NCI-H146 treated with DMSO at 0.1 percent for 48 hours (cell line): Measurements from ENCODE around the gene FRMPD4.

ENCODE experiments used
- DNase-seq: peaks from one replicate; lab custom pipeline; 2025; ENCODE audit not compliant: unreplicated experiment; lab: John Stamatoyannopoulos, UW

FRMPD4 gene

DNA sequence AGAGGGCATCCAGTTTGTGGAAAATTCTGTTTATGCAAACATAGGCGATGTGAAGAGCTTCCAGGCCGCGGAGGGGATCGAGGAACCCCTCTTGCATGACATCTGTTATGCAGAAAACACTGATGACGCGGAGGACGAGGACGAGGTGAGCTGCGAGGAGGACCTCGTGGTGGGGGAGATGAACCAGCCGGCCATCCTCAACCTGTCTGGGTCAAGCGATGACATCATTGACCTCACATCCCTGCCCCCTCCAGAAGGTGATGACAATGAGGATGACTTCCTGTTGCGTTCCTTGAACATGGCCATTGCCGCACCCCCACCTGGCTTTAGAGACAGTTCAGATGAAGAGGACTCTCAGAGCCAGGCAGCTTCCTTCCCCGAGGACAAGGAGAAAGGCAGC lies 578.3 kb downstream of the FRMPD4 start:
- no peak for DNase-seq

DNA sequence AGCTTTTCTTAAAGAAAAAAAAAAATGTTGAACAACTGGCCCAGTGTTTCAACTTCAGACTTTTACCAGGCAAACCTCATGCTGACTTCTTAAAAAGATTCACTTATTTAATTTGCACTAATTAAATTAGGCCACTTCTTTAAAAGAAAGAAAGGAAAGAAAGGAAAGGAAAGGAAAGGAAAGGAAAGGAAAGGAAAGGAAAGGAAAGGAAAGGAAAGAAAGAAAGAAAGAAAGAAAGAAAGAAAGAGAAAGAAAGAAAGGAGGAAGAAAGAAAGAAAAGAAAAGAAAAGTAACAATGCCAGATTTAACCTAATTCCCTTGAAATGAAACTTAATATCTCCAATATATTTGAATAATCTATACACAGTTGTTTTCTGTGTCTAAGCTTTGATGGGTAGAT lies 581.6 kb downstream of the FRMPD4 start:
- DNase-seq = no peak

DNA sequence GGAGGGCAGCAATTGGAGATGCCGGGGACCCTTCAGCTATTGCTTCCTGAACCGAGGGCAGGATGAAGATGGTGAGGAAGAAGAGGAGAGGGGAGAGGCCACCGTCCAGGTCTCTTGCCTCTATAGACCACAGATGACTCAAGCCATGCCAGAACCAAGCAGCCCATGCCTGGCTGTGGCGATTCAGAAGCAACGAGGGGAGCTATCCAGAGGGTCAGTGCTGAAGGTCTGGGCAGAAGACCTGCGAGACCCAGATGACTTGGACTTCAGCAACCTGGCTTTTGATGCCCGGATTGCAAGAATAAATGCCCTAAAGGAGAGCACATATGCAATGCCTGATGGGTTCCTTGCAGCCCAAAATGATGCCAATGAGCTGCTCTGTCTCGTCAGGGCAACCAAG lies 582.8 kb downstream of the FRMPD4 start:
- DNase-seq = no peak

DNA sequence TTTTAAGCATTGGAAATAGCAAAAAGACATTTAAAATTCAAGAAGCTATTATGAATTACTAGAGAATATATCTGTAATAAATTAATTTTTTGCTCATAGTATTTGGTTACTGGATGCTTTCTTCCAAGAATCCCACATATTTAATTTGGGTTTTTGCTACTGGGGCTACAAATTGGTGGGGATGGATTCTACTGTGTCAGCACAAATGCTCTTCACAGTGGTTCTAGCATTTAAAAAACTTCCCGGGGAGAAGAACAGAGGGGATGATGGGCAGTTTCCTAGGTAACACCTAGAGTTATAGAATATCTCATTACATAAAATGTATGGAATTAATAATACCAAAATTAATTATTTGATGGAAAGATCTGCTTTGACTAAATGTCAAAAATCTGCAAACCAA lies 584.0 kb downstream of the FRMPD4 start:
- DNase-seq = no peak

DNA sequence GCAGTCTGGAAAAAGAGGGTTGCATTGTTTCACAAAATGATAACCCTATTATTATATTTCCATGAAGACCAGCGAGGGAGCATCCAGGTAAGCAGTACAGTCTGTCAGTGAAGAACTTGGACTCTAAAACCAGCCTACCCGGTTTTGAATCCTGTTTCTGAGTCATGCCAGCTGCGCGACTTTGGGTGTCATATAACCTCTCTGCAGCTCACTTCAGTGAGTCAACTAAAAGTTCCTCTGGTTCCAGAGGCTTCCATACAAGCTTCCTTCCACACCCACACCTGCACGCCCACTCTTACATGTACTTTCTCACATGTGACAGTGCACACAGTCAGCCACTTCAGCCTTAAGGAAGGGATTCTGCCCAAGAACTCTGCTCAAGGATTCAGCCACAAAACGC lies 603.1 kb downstream of the FRMPD4 start:
- DNase-seq = no peak

DNA sequence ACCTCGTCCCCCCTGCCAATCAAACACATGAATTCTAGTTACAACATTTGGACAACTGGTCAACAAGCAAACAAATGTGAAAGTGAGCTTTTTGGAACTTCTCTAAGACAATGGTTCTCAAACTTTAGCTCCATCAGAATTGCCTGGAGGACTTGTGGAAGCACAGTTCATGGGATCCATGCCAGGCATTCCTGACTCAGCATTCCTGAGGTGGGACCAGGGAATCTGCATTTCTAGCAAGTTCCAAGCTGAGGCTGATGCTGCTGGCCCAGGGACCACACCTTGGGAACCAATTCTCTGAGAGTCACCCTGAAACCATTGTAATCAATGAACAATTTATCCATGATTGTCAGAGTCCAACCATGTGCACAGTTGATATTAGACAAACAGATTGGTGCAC lies 609.2 kb downstream of the FRMPD4 start:
- no peak for DNase-seq

DNA sequence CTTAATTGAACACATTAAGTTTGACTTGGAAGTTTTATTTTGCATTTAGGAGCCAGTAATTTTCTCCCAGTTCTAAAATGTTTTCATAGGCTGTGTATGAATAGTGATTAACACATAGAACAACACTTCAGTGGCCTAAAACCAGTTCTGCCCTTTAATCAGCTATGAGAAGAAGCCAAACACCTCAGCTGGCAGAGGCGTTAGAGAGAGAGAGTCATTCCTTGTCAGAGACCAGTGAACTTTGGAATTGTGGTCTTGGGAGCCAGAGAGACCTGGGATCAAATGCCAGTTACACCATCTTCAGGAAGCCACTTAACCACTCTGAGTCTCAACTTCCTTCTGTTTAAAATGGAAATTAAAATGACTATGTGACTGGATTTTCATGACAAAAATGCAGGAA lies 613.6 kb downstream of the FRMPD4 start:
- no peak for DNase-seq

DNA sequence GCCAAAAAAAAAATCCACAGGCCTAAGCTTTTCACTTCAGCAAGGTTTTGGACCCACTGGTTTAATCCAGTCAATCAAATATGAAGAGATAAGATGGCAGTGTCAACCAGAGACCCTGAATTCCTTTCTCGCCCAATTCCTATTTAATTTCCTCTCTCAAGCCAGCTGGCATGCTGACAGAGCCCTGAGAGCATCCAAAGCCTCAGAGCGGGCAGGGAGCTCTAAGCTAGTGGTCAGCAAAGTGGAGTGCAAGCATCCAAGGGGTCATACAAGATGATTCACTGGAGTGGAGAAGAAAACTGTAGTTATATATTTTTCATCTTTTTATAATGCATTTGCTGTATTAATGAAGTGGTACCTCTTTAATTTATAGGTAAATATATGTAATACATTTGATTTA lies 615.1 kb downstream of the FRMPD4 start:
- no peak for DNase-seq

DNA sequence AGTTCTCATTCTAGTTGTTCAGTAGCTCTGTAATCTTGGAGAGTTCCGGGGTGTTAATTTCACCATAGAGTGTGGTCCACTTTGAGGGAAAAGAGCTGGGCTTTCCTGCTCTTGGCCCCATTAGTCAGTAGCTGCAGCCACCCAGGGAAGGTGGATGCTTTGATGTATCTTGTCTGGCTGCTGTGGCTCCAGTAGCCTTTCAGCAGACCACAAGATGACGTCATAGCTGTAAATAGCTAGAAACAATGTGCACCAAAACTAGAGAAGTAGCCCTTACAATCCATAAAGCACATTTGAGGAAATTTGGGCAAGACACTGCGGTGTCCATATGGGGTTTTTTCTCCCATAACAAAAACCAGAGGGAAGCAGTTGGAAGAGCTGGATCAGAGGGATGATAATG lies 620.0 kb downstream of the FRMPD4 start:
- no peak for DNase-seq

DNA sequence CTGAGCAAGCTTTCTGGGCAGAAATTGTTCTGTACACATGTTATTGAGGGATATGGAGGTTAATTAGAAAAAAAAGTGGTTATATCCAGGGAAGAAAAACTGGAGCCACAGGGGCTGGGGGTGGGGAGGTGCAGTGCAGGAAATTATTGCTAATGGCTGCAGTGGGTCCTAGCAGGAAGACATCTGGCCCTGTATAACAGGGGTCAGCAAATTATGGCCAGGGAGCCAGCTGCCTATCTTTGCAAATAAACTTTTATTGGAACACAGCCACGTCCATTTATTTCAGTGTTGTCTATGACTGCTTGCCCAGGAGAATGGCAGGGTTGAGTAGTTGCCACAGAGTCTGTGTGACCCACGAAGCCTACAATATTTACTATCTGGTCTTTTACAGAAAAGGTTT lies 629.6 kb downstream of the FRMPD4 start:
- peak; percentile 84 for DNase-seq

DNA sequence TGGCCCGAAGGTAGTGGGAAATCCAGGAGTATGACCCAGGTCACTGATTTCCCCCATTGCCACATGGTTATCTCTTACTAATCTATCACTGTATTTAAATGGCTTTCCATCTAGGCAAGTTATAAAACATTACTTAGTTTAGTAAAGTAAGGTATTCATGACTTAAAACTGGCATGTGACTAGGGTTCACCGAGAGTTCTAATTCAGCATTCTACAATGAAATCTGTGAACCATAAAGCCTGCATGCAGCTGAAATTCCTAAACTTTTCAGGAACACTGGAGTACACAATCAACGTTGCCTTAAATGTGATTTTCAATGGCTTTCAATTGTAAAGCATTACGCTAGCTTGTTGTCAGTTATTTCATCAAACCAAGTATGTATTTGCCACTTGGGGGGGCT lies 630.2 kb downstream of the FRMPD4 start:
- DNase-seq = no peak

DNA sequence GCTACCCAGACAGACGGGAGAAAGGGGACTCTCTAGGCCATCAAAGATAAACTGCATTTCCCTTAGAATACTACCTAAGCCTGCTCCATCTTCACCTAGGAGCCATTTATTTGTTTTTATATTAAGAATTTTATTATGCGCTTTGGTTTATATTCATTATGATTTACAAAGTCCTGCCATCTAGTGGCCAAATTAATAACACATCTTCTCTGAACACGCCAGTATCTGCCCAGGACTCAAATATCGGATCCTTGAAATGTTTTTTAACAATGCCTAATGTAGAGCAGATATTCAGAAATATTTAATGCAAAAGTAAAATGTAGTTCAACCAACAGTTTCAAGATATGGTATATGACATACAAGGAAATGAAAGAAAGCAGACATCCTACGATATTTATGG lies 632.2 kb downstream of the FRMPD4 start:
- peak; percentile 27 for DNase-seq

DNA sequence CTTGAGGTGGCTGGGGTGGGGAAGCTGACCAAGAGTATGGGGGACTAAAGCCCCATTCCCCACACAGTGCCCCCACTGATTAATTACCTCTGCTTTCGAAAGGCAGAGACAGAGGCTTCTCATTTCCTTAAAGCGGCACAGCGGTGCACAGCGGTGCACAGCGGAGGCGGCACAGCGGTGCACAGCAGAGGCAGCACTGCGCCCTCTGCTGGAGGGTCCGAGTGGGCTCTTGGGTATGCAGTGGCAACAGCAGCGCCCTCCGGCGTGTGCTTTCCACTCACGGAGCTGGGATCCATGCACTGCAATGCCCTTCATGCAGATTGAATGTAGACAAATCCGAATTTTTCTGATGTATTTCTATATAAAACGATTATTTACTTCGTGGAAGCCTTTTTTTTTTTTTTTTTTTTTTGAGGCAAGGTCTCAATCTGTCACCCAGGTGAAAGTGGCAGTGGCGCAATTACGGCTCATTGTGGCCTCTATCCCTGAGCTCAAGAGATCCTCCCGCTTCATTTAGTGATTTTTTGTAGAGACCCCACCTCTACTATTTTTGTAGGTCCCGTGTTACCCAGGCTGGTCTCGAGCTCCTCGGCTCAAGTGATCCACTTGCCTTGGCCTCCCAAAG lies 633.3 kb downstream of the FRMPD4 start:
- no peak for DNase-seq
